Mesenchymal stem cell (in vitro differentiated cells and primary cell): ENCODE results near the gene INPP4A.

Source experiments
- DNase-seq: peaks from one replicate; pipeline ENCODE4 v3.0.0-alpha.2; 2013
- H2AFZ ChIP-seq: one replicate; pipeline ENCODE4 v1.6.1; 2013; ENCODE audit warnings: low read depth, mild to moderate bottlenecking, control low read depth, inconsistent platforms, low read length, moderate library complexity
- H2AK5ac ChIP-seq: 2 replicates; pipeline ENCODE4 v1.6.1; 2013; ENCODE audit warnings: low read length, moderate library complexity, mild to moderate bottlenecking, inconsistent platforms; ENCODE audit not compliant: severe bottlenecking
- H2BK120ac ChIP-seq: one replicate; pipeline ENCODE4 v1.6.1; 2013; ENCODE audit warnings: low read depth, mild to moderate bottlenecking, inconsistent platforms, low read length, moderate library complexity
- H2BK12ac ChIP-seq, 2 experiments: one replicate each; pipeline ENCODE4 v1.6.1; 2013; ENCODE audit warnings: inconsistent platforms in 2 of 2, low read length in 2 of 2, mild to moderate bottlenecking in 2 of 2, moderate library complexity in 2 of 2, control low read depth in 1 of 2
- H2BK15ac ChIP-seq: one replicate; pipeline ENCODE4 v1.6.1; 2013; ENCODE audit warnings: mild to moderate bottlenecking, low read depth, inconsistent platforms; ENCODE audit not compliant: poor library complexity, severe bottlenecking
- H2BK5ac ChIP-seq: 2 replicates; pipeline ENCODE4 v1.6.1; 2013; ENCODE audit warnings: low read depth, mild to moderate bottlenecking, low read length, control low read depth, inconsistent platforms; ENCODE audit not compliant: poor library complexity, severe bottlenecking
- H3K14ac ChIP-seq, 2 experiments: one replicate each; pipeline ENCODE4 v1.6.1; 2013; ENCODE audit warnings: inconsistent platforms in 2 of 2, low read length in 2 of 2, control low read depth in 1 of 2, mild to moderate bottlenecking in 1 of 2, moderate library complexity in 1 of 2
- H3K18ac ChIP-seq, 2 experiments: one replicate each; pipeline ENCODE4 v1.6.1; 2013; ENCODE audit warnings: inconsistent platforms in 2 of 2, low read length in 2 of 2, control low read depth in 1 of 2, low read depth in 1 of 2, mild to moderate bottlenecking in 1 of 2
- H3K23ac ChIP-seq, 2 experiments: one replicate each; pipeline ENCODE4 v1.6.1; 2013; ENCODE audit warnings: inconsistent platforms in 2 of 2, low read length in 2 of 2, mild to moderate bottlenecking in 2 of 2, moderate library complexity in 2 of 2, control low read depth in 1 of 2
- H3K27ac ChIP-seq: 2 replicates; pipeline ENCODE4 v1.5.1; 2013; ENCODE audit warnings: mild to moderate bottlenecking, moderate library complexity, low read length, control low read depth, inconsistent platforms; ENCODE audit not compliant: poor library complexity, severe bottlenecking
- H3K27me3 ChIP-seq, 2 experiments: 2 replicates each; pipeline versions ENCODE4 v1.6.1 to v1.7.0; 2013; ENCODE audit warnings: low read length in 2 of 2, mild to moderate bottlenecking in 2 of 2, moderate library complexity in 2 of 2, control low read depth in 1 of 2, inconsistent platforms in 1 of 2; ENCODE audit not compliant: control insufficient read depth in 1 of 2, insufficient read depth in 1 of 2
- H3K36me3 ChIP-seq, 2 experiments: 2 replicates each; pipeline versions ENCODE4 v1.6.1 to v1.7.0; 2013; ENCODE audit warnings: low read length in 2 of 2, control low read depth in 1 of 2, inconsistent platforms in 1 of 2, low read depth in 1 of 2, mild to moderate bottlenecking in 1 of 2; ENCODE audit not compliant: insufficient read depth in 2 of 2, control insufficient read depth in 1 of 2
- H3K4ac ChIP-seq, 2 experiments: one replicate each; pipeline ENCODE4 v1.6.1; 2013; ENCODE audit warnings: inconsistent platforms in 2 of 2, low read length in 2 of 2, mild to moderate bottlenecking in 2 of 2, moderate library complexity in 2 of 2, control low read depth in 1 of 2, low read depth in 1 of 2
- H3K4me1 ChIP-seq: 2 replicates; pipeline ENCODE4 v1.6.1; 2013; ENCODE audit warnings: low read depth, low read length, control low read depth; ENCODE audit not compliant: control insufficient read depth, insufficient read depth
- H3K4me2 ChIP-seq: 2 replicates; pipeline ENCODE4 v1.6.1; 2013; ENCODE audit warnings: low read length, mild to moderate bottlenecking, inconsistent platforms; ENCODE audit not compliant: poor library complexity, severe bottlenecking
- H3K4me3 ChIP-seq, 2 experiments: 2 replicates each; pipeline versions ENCODE4 v1.5.1 to v1.7.0; 2013; ENCODE audit warnings: low read length in 2 of 2, mild to moderate bottlenecking in 2 of 2, control low read depth in 1 of 2, low read depth in 1 of 2; ENCODE audit not compliant: insufficient read depth in 1 of 2
- H3K79me1 ChIP-seq: replicated peaks from 2 replicates; pipeline ENCODE4 v1.6.1; 2013; ENCODE audit warnings: mild to moderate bottlenecking, control low read depth, low read length, inconsistent platforms; ENCODE audit not compliant: poor library complexity, severe bottlenecking
- H3K9ac ChIP-seq: 2 replicates; pipeline ENCODE4 v1.7.0; 2013; ENCODE audit warnings: mild to moderate bottlenecking, low read length, moderate library complexity
- H3K9me3 ChIP-seq: 2 replicates; pipeline ENCODE4 v1.7.0; 2013; ENCODE audit warnings: mild to moderate bottlenecking, low read length; ENCODE audit not compliant: control insufficient read depth
- H4K8ac ChIP-seq: one replicate; pipeline ENCODE4 v1.6.1; 2013; ENCODE audit warnings: inconsistent platforms, mild to moderate bottlenecking, low read length, moderate library complexity
- H4K91ac ChIP-seq: one replicate; pipeline ENCODE4 v1.6.1; 2013; ENCODE audit warnings: mild to moderate bottlenecking, low read length, inconsistent platforms
- WGBS: methylation state at CpG from one replicate; pipeline ENCODE4 v1.1.7; 2013; ENCODE audit warnings: mixed read lengths; 5-methylcytosine and 5-hydroxymethylcytosine counted together

Gene INPP4A

GRCh38 chr2:98472132-98472650, 27.5 kb downstream of the INPP4A start:
- Histone ChIP-seq H3K4me1 (peaks cover 9% of the 10 kb centered on the region), H3K36me3 (peaks cover 0 to 9% of the 10 kb centered on the region in 2 experiments), H2BK12ac (no peak overlapping the region), H3K9ac (no peak overlapping the region), H3K18ac (no peak overlapping the region), H2BK15ac (no peak overlapping the region), H3K14ac (no peak overlapping the region), H3K27me3 (no peaks in the 10 kb centered on the region), H3K4me3 (no peak overlapping the region), H2BK5ac (no peak overlapping the region), H2AFZ (no peak overlapping the region), H2AK5ac (no peak overlapping the region), H3K27ac (no peak overlapping the region), H3K4ac (no peak overlapping the region), H4K8ac (no peak overlapping the region), H3K23ac (no peak overlapping the region), H4K91ac (no peak overlapping the region), H3K4me2 (no peak overlapping the region), H3K79me1 (peaks cover 46% of the 10 kb centered on the region), H2BK120ac (no peak overlapping the region), H3K9me3 (no peaks in the 10 kb centered on the region)
- over 99% methylated on average over 5 of the region's 5 CpGs for WGBS
- DNase-seq, result no peak

GRCh38 chr2:98472961-98473746, 28.5 kb downstream of the INPP4A start:
- H3K14ac ChIP-seq, result peak overlapping the region in 1 of 2 experiments; percentile 2
- no peak overlapping the region for H3K4ac ChIP-seq
- H3K27me3 ChIP-seq, result no peaks in the 10 kb centered on the region
- H2AFZ ChIP-seq, result no peak overlapping the region
- no peak overlapping the region for H3K23ac ChIP-seq
- no peak overlapping the region for H2AK5ac ChIP-seq
- WGBS, result 95% methylated on average over 9 of the region's 9 CpGs
- no peaks in the 10 kb centered on the region for H3K9me3 ChIP-seq
- no peak overlapping the region for H2BK12ac ChIP-seq
- no peak overlapping the region for H2BK120ac ChIP-seq
- H2BK15ac ChIP-seq, result no peak overlapping the region
- no peak overlapping the region for H3K9ac ChIP-seq
- H3K4me2 ChIP-seq, result no peak overlapping the region
- no peak overlapping the region for H3K4me3 ChIP-seq
- H2BK5ac ChIP-seq, result no peak overlapping the region
- H3K27ac ChIP-seq, result no peak overlapping the region
- DNase-seq, result no peak
- H4K91ac ChIP-seq, result no peak overlapping the region
- peaks cover 0 to 9% of the 10 kb centered on the region in 2 experiments for H3K36me3 ChIP-seq
- peaks cover 7% of the 10 kb centered on the region for H3K4me1 ChIP-seq
- H4K8ac ChIP-seq, result no peak overlapping the region
- peaks cover 54% of the 10 kb centered on the region for H3K79me1 ChIP-seq
- H3K18ac ChIP-seq, result no peak overlapping the region

DNA sequence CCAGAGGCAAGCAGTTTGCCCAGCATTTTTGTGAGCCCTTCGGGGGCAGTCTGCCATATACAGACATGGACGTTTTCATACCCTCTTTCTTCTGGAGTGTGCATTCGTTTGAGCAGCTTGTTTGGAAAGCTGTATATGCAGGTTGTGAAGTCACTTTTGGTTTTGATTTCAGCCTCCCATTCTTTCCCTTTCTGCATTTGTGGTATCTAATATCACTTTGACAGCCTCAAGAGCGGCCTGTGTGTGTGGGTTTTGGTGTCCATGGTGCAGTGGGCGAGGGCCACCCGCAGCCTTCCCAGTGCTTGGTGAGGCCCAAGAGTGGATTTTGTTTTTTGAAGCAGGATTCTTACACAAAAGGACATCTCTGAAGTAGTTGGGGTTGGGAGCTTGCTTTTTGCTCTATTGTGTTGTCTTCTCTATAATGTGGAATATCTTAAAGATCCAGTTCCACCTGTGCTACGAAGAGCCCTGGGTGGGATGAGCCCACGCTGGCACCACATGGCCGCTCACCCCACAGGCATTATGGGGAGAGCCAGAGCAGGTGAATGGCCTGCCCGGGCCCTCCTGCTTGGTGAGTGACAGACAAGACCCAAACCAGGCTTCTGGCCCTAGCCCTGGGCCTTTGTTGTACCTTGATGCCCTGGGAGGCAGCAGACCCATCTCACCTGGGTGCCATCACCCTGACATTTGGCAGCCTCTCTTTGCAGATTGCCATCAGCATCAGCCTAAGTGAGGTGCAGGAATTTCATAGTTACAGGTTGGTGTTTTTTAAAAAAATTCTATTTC, 29.5 kb downstream of the INPP4A start:
- H2BK15ac ChIP-seq, result no peak overlapping the region
- H3K4me2 ChIP-seq, result no peak overlapping the region
- H3K27me3 ChIP-seq, result no peaks in the 10 kb centered on the region
- H3K14ac ChIP-seq, result no peak overlapping the region
- no peak overlapping the region for H3K23ac ChIP-seq
- H3K36me3 ChIP-seq, result peaks cover 0 to 9% of the 10 kb centered on the region in 2 experiments
- H2BK12ac ChIP-seq, result no peak overlapping the region
- no peak overlapping the region for H2AFZ ChIP-seq
- no peak overlapping the region for H2BK120ac ChIP-seq
- H2AK5ac ChIP-seq, result no peak overlapping the region
- no peak overlapping the region for H3K9ac ChIP-seq
- no peak overlapping the region for H3K4me3 ChIP-seq
- peaks cover 7% of the 10 kb centered on the region for H3K4me1 ChIP-seq
- H2BK5ac ChIP-seq, result no peak overlapping the region
- DNase-seq, result no peak
- peaks cover 53% of the 10 kb centered on the region for H3K79me1 ChIP-seq
- no peak overlapping the region for H3K18ac ChIP-seq
- no peak overlapping the region for H3K27ac ChIP-seq
- H3K4ac ChIP-seq, result no peak overlapping the region
- 95% methylated on average over 8 of the region's 10 CpGs for WGBS
- no peak overlapping the region for H4K91ac ChIP-seq
- no peaks in the 10 kb centered on the region for H3K9me3 ChIP-seq
- H4K8ac ChIP-seq, result no peak overlapping the region

DNA sequence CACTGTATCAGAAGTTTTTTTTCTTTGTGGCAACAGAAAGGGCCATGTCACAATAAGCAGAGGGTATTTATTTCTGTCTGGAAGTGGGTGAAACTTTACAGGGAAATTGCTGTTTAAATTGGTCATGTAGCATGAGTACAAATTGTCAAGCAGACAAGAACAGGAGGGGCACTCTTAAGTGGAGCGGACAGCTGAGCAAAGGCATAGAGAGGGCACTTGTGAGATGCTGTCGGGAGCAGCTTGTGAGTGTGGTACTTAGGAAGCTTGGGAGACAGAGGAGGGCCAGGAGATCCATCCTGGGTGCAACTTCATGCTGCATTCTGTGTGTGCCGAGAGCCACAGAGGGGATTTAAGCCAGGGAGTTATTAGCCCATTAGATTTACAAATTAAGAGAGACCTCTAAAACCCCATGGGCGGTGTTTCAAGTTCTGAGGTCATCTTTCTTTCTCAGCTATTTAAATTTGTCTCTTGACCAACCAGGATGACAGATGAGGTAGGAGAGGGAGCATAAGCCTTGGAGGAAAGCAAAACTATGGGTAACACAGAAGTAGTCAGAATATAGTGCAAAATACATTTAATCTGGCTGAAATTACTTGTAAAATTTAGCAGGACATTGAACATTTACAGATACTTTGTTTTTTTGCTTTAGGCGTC, 30.4 kb downstream of the INPP4A start:
- H3K27me3 ChIP-seq, result no peaks in the 10 kb centered on the region
- H3K4me2 ChIP-seq, result no peak overlapping the region
- WGBS, result 97% methylated on average over 4 of the region's 5 CpGs
- H2BK5ac ChIP-seq, result no peak overlapping the region
- no peak overlapping the region for H3K4ac ChIP-seq
- peaks cover 51% of the 10 kb centered on the region for H3K79me1 ChIP-seq
- no peak overlapping the region for H3K14ac ChIP-seq
- H2BK15ac ChIP-seq, result no peak overlapping the region
- no peak overlapping the region for H2AK5ac ChIP-seq
- no peak overlapping the region for H4K91ac ChIP-seq
- no peak overlapping the region for H3K23ac ChIP-seq
- no peak overlapping the region for H2BK12ac ChIP-seq
- DNase-seq, result no peak
- H3K9me3 ChIP-seq, result no peaks in the 10 kb centered on the region
- H3K4me1 ChIP-seq, result peaks cover 10% of the 10 kb centered on the region
- no peak overlapping the region for H2AFZ ChIP-seq
- H4K8ac ChIP-seq, result no peak overlapping the region
- peaks cover 0 to 8% of the 10 kb centered on the region in 2 experiments for H3K36me3 ChIP-seq
- no peak overlapping the region for H3K18ac ChIP-seq
- no peak overlapping the region for H2BK120ac ChIP-seq
- no peak overlapping the region for H3K27ac ChIP-seq
- H3K9ac ChIP-seq, result no peak overlapping the region
- no peak overlapping the region for H3K4me3 ChIP-seq
